Rectal smooth muscle tissue (tissue), 1 donor: ENCODE data around the gene SMPX.
A peak's percentile ranks its signal among the peaks of the same experiment; 100 is the strongest.

Experiments used
- H3K27ac ChIP-seq: one replicate; pipeline ENCODE4 v1.7.0; 2013; ENCODE audit warnings: low read depth, low read length, inconsistent platforms
- H3K27me3 ChIP-seq: one replicate; pipeline ENCODE4 v1.7.0; 2013; ENCODE audit warnings: low read length; ENCODE audit not compliant: control insufficient read depth, insufficient read depth
- H3K36me3 ChIP-seq: one replicate; pipeline ENCODE4 v1.7.0; 2013; ENCODE audit warnings: low read length; ENCODE audit not compliant: control insufficient read depth, insufficient read depth
- H3K4me1 ChIP-seq: one replicate; pipeline ENCODE4 v1.7.0; 2013; ENCODE audit warnings: low read length; ENCODE audit not compliant: control insufficient read depth, insufficient read depth
- H3K4me3 ChIP-seq: one replicate; pipeline ENCODE4 v1.7.0; 2013; ENCODE audit warnings: low read length
- H3K9ac ChIP-seq: one replicate; pipeline ENCODE4 v1.7.0; 2013; ENCODE audit warnings: low read length

The SMPX gene

DNA sequence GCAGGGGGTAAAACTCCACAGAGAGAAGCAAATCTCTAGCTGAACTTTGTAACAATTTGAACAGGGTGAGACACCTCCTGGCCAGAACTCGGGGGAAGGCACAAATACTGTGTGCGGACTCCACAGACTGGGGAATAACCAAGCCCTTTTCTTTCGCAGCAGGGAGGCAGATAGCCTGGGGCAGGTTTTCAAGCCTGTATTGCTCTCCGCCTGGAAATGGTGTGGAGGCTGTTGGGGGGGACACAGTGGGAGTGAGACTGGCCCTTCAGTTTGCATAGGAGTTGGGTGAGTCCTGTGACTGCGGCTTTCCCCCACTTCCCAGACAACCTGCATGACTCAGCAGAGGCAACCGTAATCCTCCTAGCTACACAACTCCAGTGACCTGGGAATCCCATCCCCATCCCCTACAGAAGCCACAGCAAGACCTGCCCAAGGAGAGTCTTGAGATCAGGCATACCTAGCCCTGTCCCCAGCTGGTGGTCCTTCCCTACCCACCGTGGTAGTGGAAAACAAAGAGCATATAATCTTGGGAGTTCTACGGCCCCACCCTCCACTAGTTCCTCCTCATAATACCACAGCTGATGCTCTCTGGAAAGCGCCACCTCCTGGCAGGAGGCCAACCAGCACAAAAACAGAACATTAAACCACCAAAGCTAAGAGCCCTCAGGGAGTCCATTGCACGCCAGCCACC lies 12.9 kb upstream of the SMPX start:
- Histone ChIP-seq H3K27me3 (no peaks in the 10 kb centered on the region), H3K4me3 (no peak overlapping the region), H3K36me3 (no peaks in the 10 kb centered on the region), H3K9ac (no peak overlapping the region), H3K27ac (no peak overlapping the region), H3K4me1 (no peaks in the 10 kb centered on the region)

GRCh38 chrX:21766101-21766500 lies 8.2 kb upstream of the SMPX start:
- no peaks in the 10 kb centered on the region for H3K4me1 ChIP-seq
- no peak overlapping the region for H3K9ac ChIP-seq
- no peaks in the 10 kb centered on the region for H3K36me3 ChIP-seq
- H3K27me3 ChIP-seq, result no peaks in the 10 kb centered on the region
- no peak overlapping the region for H3K4me3 ChIP-seq
- H3K27ac ChIP-seq, result no peak overlapping the region

DNA sequence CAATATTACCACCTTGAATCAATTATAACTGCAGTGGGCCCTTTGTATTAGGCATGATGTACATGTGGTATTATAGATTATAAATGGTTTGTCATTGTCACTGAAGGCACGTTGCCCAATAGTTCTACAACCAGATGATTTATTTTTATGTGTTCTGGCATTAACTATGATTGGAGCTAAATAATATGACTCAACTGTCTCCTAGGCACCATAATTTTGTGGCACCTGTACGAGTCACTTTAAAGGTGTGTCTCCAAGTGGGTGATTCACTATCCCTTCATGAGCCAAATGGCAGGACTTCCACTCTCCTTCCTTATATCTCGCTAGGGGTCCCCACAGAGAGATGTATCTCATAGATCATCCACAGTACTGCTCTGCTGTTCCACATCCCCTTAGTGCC lies 6.1 kb upstream of the SMPX start:
- Histone ChIP-seq H3K9ac (no peak overlapping the region), H3K36me3 (no peaks in the 10 kb centered on the region), H3K4me1 (no peaks in the 10 kb centered on the region), H3K27me3 (no peaks in the 10 kb centered on the region), H3K27ac (no peak overlapping the region), H3K4me3 (no peak overlapping the region)

GRCh38 chrX:21758488-21758887 lies 572 bp upstream of the SMPX start:
- Histone ChIP-seq H3K27me3 (no peaks in the 10 kb centered on the region), H3K4me1 (no peaks in the 10 kb centered on the region), H3K36me3 (no peaks in the 10 kb centered on the region), H3K4me3 (peak overlapping the region; percentile 8), H3K27ac (peak overlapping the region; percentile 47), H3K9ac (no peak overlapping the region)

DNA sequence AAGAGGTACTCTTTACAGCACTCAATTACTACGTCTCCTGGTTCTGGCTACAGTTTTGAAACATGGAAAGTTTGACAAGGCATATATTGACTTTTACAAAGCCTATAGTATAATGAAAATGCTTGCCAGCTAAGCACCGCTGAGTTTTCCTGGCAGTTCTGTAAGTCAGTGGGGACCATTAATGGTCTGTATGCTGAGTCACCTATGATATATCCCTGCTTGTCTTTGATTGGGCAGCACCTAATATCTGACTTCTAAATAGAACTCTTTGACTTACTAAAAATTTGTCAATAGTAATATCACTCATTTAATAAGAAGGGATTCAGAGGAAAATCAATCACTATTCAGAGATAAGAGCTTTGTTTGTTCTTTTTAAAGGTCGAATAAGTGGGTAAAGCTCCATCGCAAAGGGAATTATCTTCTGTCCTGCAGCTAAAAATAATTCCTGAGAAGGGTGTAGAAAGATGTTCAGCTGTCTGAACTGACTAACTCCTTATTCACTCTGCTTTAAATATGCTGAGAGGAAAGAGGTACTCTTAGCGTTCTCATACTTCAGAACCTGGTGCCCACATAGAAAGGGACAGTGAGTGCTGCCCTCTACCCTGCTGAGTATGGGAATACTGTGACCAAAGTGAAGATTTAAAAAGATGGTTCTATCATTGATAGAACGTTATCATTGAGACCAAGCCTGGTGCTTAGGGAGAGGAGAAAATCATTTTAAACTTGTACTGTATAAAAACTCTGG lies 959 bp downstream of the SMPX start:
- H3K36me3 ChIP-seq, result no peaks in the 10 kb centered on the region
- no peaks in the 10 kb centered on the region for H3K4me1 ChIP-seq
- H3K27ac ChIP-seq, result no peak overlapping the region
- H3K27me3 ChIP-seq, result no peaks in the 10 kb centered on the region
- no peak overlapping the region for H3K4me3 ChIP-seq
- H3K9ac ChIP-seq, result no peak overlapping the region

GRCh38 chrX:21749924-21750323 lies 8.0 kb downstream of the SMPX start:
- H3K4me1 ChIP-seq, result no peaks in the 10 kb centered on the region
- no peaks in the 10 kb centered on the region for H3K27me3 ChIP-seq
- no peaks in the 10 kb centered on the region for H3K36me3 ChIP-seq
- no peak overlapping the region for H3K9ac ChIP-seq
- H3K27ac ChIP-seq, result no peak overlapping the region
- no peak overlapping the region for H3K4me3 ChIP-seq

GRCh38 chrX:21748235-21748634 lies 9.7 kb downstream of the SMPX start:
- H3K36me3 ChIP-seq, result no peaks in the 10 kb centered on the region
- H3K9ac ChIP-seq, result no peak overlapping the region
- H3K27me3 ChIP-seq, result no peaks in the 10 kb centered on the region
- H3K4me3 ChIP-seq, result no peak overlapping the region
- H3K4me1 ChIP-seq, result no peaks in the 10 kb centered on the region
- no peak overlapping the region for H3K27ac ChIP-seq

DNA sequence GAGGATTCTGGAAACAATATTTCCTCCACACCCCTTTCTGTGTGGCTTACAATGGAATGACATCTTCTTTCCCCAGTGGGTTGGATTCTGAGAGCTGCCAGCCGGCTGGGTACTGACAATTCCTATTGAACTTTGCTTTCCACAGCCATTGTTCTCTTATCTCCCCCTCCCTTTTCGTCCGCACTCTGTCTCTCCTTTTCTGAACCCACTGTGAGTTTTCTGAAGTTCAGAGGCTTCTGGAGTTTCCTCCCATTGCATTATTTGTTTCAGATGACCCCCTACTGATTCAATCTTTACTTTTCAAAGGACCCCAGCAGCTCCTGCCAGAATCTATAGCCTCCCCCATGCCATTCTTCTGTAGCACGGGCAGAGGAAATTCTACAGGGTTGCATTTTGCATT lies 10.4 kb downstream of the SMPX start:
- Histone ChIP-seq H3K4me3 (no peak overlapping the region), H3K27ac (no peak overlapping the region)

GRCh38 chrX:21745756-21746155 lies 12.2 kb downstream of the SMPX start:
- H3K4me1 ChIP-seq, result no peaks in the 10 kb centered on the region
- H3K27ac ChIP-seq, result no peak overlapping the region
- no peak overlapping the region for H3K4me3 ChIP-seq
- no peak overlapping the region for H3K9ac ChIP-seq
- no peaks in the 10 kb centered on the region for H3K27me3 ChIP-seq
- H3K36me3 ChIP-seq, result no peaks in the 10 kb centered on the region

More for the DNA sequence above, 10.4 kb downstream of the SMPX start:
- H3K27me3 ChIP-seq, result no peaks in the 10 kb centered on the region
- no peaks in the 10 kb centered on the region for H3K36me3 ChIP-seq
- H3K4me1 ChIP-seq, result no peaks in the 10 kb centered on the region
- no peak overlapping the region for H3K9ac ChIP-seq

- H3K4me1 ChIP-seq, result no peaks in the 10 kb centered on the region
- no peaks in the 10 kb centered on the region for H3K36me3 ChIP-seq
Observed at GRCh38 chrX:21744721-21745120, 13.2 kb downstream of the SMPX start.

GRCh38 chrX:21744060-21744459 lies 13.9 kb downstream of the SMPX start:
- H3K36me3 ChIP-seq, result no peaks in the 10 kb centered on the region
- H3K27ac ChIP-seq, result no peak overlapping the region
- no peak overlapping the region for H3K4me3 ChIP-seq
- H3K4me1 ChIP-seq, result no peaks in the 10 kb centered on the region
- no peak overlapping the region for H3K9ac ChIP-seq
- no peaks in the 10 kb centered on the region for H3K27me3 ChIP-seq

More at GRCh38 chrX:21744721-21745120, 13.2 kb downstream of the SMPX start:
- Histone ChIP-seq H3K9ac (no peak overlapping the region), H3K27ac (no peak overlapping the region), H3K4me3 (no peak overlapping the region), H3K27me3 (no peaks in the 10 kb centered on the region)

GRCh38 chrX:21741869-21742701 lies 15.8 kb downstream of the SMPX start:
- no peak overlapping the region for H3K4me3 ChIP-seq
- no peak overlapping the region for H3K9ac ChIP-seq
- no peaks in the 10 kb centered on the region for H3K4me1 ChIP-seq
- H3K27me3 ChIP-seq, result no peaks in the 10 kb centered on the region
- no peaks in the 10 kb centered on the region for H3K36me3 ChIP-seq
- no peak overlapping the region for H3K27ac ChIP-seq
